Small intestine (tissue), 7 donors: ENCODE measurements around the gene INMT. TPM values are rescaled to one million over a fixed set of nuclear protein-coding genes. Genes with fewer than 3 reads are reported as not detected.
A peak's percentile ranks its signal among the peaks of the same experiment; 100 is the strongest.

ENCODE experiments used
- DNase-seq, 2 donors: peaks; one replicate each; pipeline versions ENCODE4 v3.0.0 to v3.0.0-alpha.2; 2013
- FAIRE-seq: peaks from 2 replicates; lab custom pipeline; 2012; peaks lifted over from hg19 to GRCh38; lab: Jason Lieb, UNC
- H3K27ac ChIP-seq, 3 donors: one replicate each; pipeline ENCODE4 v1.5.1; 2013; ENCODE audit warnings: low read length in 2 of 3, mild to moderate bottlenecking in 2 of 3, control low read depth in 1 of 3, inconsistent platforms in 1 of 3, low read depth in 1 of 3, moderate library complexity in 1 of 3
- H3K27me3 ChIP-seq, 3 donors: one replicate each; pipeline ENCODE4 v1.6.1; 2013; ENCODE audit warnings: low read length in 3 of 3, inconsistent platforms in 1 of 3; ENCODE audit not compliant: control insufficient read depth in 3 of 3, insufficient read depth in 3 of 3
- H3K36me3 ChIP-seq, 3 donors: one replicate each; pipeline ENCODE4 v1.6.1; 2013; ENCODE audit warnings: low read length in 3 of 3, inconsistent platforms in 1 of 3, low read depth in 1 of 3, mild to moderate bottlenecking in 1 of 3, moderate library complexity in 1 of 3; ENCODE audit not compliant: control insufficient read depth in 3 of 3, insufficient read depth in 2 of 3
- H3K4me1 ChIP-seq, 3 donors: one replicate each; pipeline ENCODE4 v1.6.1; 2013; ENCODE audit warnings: low read length in 2 of 3, inconsistent platforms in 1 of 3, low read depth in 1 of 3, mild to moderate bottlenecking in 1 of 3, moderate library complexity in 1 of 3; ENCODE audit not compliant: control insufficient read depth in 3 of 3, insufficient read depth in 2 of 3
- H3K4me3 ChIP-seq, 3 donors: one replicate each; pipeline ENCODE4 v1.5.1; 2013; ENCODE audit warnings: low read length in 3 of 3, control low read depth in 1 of 3, inconsistent platforms in 1 of 3, low read depth in 1 of 3, mild to moderate bottlenecking in 1 of 3, moderate library complexity in 1 of 3
- H3K9me3 ChIP-seq, 2 donors: one replicate each; pipeline ENCODE4 v1.6.1; 2013; ENCODE audit warnings: low read depth in 1 of 2, low read length in 1 of 2; ENCODE audit not compliant: control insufficient read depth in 2 of 2, insufficient read depth in 1 of 2
- WGBS, 3 donors: extraction: QIAGEN DNeasy Blood & Tissue Kit; methylation state at CpG; one replicate each; pipeline ENCODE4 v1.1.7; 2013; 5-methylcytosine and 5-hydroxymethylcytosine counted together
- polyA plus RNA-seq, 4 donors: library from polyadenylated mRNA; stranded (reverse) in 3 of 4; unstranded in 1 of 4; fragments of 200-250 nt in 3 of 4; fragments of 120-200 nt in 1 of 4; gene quantifications; one replicate each; pipeline versions ENCODE4 v1.2.1 to v1.2.3, GENCODE V29; 2013
- donor health status: healthy with polysubstance abuse.
- donor health status: control.
- donor health status: control.
- donor health status: Bipolar disorder and iron deficiency.
- donor health status: healthy.

Gene INMT
- polyA plus RNA-seq, 4 donors: 1.1 to 6.1 (median 1.6) TPM

DNA sequence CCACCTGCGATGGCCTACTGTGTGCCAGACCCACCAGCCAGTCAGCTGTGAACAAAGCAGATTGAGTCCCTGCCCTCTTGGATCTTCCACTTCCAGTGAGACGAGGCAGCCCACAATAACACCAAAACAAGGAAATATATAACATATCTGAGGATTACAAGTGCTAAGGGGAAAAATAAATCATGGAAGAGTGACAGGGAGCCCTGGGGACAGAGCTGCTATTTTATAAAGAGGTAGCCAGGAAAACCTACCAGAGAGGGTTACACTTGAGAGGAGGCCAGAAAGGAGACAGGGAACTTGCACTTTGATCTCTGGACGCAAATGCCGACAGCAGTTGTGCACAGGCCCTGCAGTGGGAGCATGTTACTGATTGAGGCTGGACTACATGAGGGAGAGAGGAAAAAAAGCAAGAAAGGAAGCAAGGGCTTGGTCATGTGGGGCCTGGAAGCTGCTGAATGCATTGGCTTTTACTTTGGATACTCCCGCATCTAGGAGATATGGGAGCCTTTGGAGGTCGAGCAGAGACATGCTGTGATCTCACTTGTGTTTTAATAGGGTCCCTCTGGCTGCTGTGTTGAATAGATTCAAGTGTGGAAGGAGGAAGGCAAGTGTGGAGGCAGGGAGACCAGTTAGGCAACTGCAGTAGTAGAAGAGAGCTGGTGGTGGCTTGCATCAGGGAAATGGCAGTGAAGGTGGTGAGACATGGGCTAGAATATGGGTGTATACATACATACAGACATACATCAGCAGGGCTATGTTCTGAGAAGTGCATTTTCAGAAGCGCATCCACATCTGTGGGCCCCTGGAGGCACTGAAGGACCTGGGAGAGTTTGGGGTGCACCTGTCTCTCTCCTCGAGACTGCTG lies 45.5 kb downstream of the INMT start:
- Histone ChIP-seq H3K4me3 (no peak overlapping the region), H3K4me1 (peaks cover 0 to 44% (median 4%) of the 10 kb centered on the region in 3 donors), H3K27me3 (no peaks in the 10 kb centered on the region), H3K36me3 (peaks cover 0 to 40% (median 2%) of the 10 kb centered on the region in 3 donors), H3K27ac (peak overlapping the region in 2 of 3 donors; percentile 26 to 84), H3K9me3 (no peaks in the 10 kb centered on the region)
- DNase-seq (peak; percentile 76 to 80), FAIRE-seq (no peak)
- WGBS, 3 donors: 32 to 52% (median 43%) methylated on average over 8 of the region's 8 CpGs

DNA sequence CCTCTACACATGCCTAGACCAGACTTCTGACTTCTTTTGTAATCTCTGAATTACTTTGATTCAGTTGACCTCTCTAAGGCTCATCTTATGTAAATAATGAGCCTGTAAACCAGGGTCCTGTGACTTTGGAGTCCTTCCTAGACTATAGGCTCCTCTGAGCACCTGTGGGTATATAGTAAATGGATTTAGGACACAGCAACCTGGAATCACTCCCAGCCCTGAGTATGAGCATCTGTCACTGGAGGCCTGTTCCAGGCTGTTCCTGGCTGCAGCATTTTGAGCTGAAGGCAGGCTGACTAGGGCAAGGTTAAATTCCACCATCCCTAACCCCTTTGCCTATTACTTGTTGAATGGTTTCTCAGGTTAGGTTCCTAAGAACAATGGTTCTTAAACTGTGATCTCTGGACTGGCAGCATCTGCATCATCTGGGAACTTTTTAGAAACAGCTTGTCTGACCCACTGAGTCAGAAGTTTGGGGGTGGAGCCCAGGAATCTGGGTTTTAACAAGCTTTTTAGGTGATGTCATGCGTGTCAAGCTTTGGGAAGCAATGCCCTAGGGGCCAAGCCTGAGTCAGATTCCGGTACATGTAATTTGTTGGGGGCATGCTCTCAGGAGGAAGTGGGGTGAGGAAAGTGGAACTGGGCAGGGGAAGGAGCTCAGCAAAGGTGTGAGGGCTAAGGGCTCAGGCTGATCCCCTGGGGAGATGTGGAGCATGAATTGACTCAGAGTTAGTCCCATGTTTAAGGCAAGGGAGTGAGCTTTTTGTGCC lies 47.5 kb downstream of the INMT start:
- no peak overlapping the region for H3K27ac ChIP-seq
- WGBS, 3 donors: 70 to 94% (median 84%) methylated on average over 2 of the region's 2 CpGs
- no peak for DNase-seq
- peaks cover 0 to 28% (median 0%) of the 10 kb centered on the region in 3 donors for H3K36me3 ChIP-seq
- peaks cover 0 to 44% (median 9%) of the 10 kb centered on the region in 3 donors for H3K4me1 ChIP-seq
- no peaks in the 10 kb centered on the region for H3K27me3 ChIP-seq
- FAIRE-seq: no peak
- H3K4me3 ChIP-seq: no peak overlapping the region
- no peaks in the 10 kb centered on the region for H3K9me3 ChIP-seq

- WGBS, 3 donors: 74 to 85% (median 77%) methylated on average over 5 of the region's 5 CpGs
- no peak overlapping the region for H3K27ac ChIP-seq
- FAIRE-seq: no peak
Measured at GRCh38 chr7:30799976-30800661, 48.2 kb downstream of the INMT start.

DNA sequence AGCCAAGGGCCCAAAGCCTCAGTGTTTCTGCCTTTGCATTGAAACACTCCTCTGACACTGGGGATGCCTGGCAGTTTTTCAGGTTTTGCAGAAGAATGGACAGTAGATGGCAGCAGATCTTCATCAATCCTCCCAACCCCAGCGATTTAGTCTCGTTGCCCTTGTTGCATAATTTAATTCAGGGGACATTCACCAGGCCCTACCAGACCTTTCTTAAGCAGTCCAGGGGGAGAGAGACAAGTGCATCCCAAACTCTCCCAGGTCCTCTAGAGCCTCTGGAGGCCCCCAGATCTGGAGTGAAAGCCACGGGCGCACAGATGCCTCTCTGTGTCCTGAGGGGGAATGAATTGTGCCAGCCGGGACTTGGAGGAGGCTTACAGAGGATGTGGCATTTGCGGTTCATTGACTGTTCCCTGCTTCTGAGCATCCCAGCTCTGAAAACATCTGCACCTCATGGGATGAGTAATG lies 48.9 kb downstream of the INMT start:
- Histone ChIP-seq H3K36me3 (peaks cover 0 to 30% (median 0%) of the 10 kb centered on the region in 3 donors), H3K9me3 (no peaks in the 10 kb centered on the region), H3K27ac (no peak overlapping the region), H3K4me1 (peaks cover 0 to 30% (median 9%) of the 10 kb centered on the region in 3 donors), H3K4me3 (no peak overlapping the region), H3K27me3 (no peaks in the 10 kb centered on the region)
- FAIRE-seq (no peak), DNase-seq (peak; percentile 71 to 78)
- WGBS, 3 donors: 52 to 56% (median 54%) methylated on average over 6 of the region's 6 CpGs

More at GRCh38 chr7:30799976-30800661, 48.2 kb downstream of the INMT start:
- Histone ChIP-seq H3K27me3 (no peaks in the 10 kb centered on the region), H3K4me3 (no peak overlapping the region), H3K4me1 (peaks cover 0 to 37% (median 9%) of the 10 kb centered on the region in 3 donors), H3K36me3 (peaks cover 0 to 27% (median 0%) of the 10 kb centered on the region in 3 donors), H3K9me3 (no peaks in the 10 kb centered on the region)
- DNase-seq: no peak

DNA sequence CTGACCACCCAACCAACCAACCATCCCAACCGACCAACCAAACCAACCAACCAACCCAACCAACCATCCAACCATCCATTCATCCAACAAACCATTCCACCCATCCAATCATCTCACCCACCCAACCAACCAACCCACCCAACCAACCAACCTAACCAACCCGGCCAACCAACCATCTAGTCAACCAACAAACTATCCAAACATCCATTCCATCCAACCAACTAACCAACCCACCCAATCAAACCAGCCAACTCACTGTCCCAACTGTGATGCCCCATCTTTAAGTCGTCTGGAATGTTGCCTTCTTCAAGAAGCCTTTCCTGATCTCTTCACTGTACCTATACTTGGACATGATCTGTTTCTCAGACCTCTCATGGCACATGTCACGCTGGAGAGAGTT lies 50.9 kb downstream of the INMT start:
- Histone ChIP-seq H3K4me3 (no peak overlapping the region), H3K9me3 (no peaks in the 10 kb centered on the region), H3K4me1 (peaks cover 0 to 11% (median 5%) of the 10 kb centered on the region in 3 donors), H3K36me3 (peaks cover 0 to 32% (median 0%) of the 10 kb centered on the region in 3 donors), H3K27me3 (no peaks in the 10 kb centered on the region), H3K27ac (no peak overlapping the region)
- FAIRE-seq (no peak), DNase-seq (no peak)
- 94% methylated on average over 4 of the region's 4 CpGs for WGBS, 3 donors

GRCh38 chr7:30804078-30804661 lies 52.2 kb downstream of the INMT start:
- H3K4me1 ChIP-seq: peaks cover 0 to 5% (median 2%) of the 10 kb centered on the region in 3 donors
- H3K9me3 ChIP-seq: no peaks in the 10 kb centered on the region
- peak overlapping the region in 1 of 3 donors; percentile 13 for H3K27ac ChIP-seq
- 53 to 64% (median 57%) methylated on average over 3 of the region's 3 CpGs for WGBS, 3 donors
- H3K27me3 ChIP-seq: no peaks in the 10 kb centered on the region
- DNase-seq (no peak), FAIRE-seq (no peak)
- no peak overlapping the region for H3K4me3 ChIP-seq
- H3K36me3 ChIP-seq: peaks cover 0 to 36% (median 0%) of the 10 kb centered on the region in 3 donors

GRCh38 chr7:30805081-30805691 lies 53.3 kb downstream of the INMT start:
- Histone ChIP-seq H3K4me1 (peaks cover 0 to 5% (median 0%) of the 10 kb centered on the region in 3 donors), H3K36me3 (peaks cover 0 to 28% (median 0%) of the 10 kb centered on the region in 3 donors), H3K9me3 (no peaks in the 10 kb centered on the region), H3K27me3 (no peaks in the 10 kb centered on the region), H3K27ac (no peak overlapping the region), H3K4me3 (no peak overlapping the region)
- DNase-seq: no peak
- 88 to 95% (median 90%) methylated on average over 9 of the region's 9 CpGs for WGBS, 3 donors
- no peak for FAIRE-seq
